K562 (cell line): ENCODE measurements around the gene GIPR. TPM values are rescaled to one million over a fixed set of nuclear protein-coding genes. Genes with fewer than 3 reads are reported as not detected.

Source experiments
- ARID3B ChIP-seq: fragments of 250-450 bp; sonication (Bioruptor Pico); IDR thresholded peaks from 2 replicates; pipeline ENCODE4 v1.4.0; 2020; ENCODE audit warnings: borderline replicate concordance
- DNMT1 ChIP-seq: fragments of 450-650 bp; IDR thresholded peaks from 2 replicates; pipeline ENCODE4 v1.6.1; 2016; ENCODE audit warnings: antibody characterized with exemption, mild to moderate bottlenecking
- ID3 ChIP-seq, 2 experiments: fragments of 250-450 bp in 1 of 2; fragments of 450-650 bp in 1 of 2; sonication (Bioruptor Pico) in 1 of 2; IDR thresholded peaks; 2 replicates each; pipeline versions ENCODE4 v1.6.1 to v1.8.0; 2016 to 2021; ENCODE audit warnings: mild to moderate bottlenecking in 2 of 2, moderate library complexity in 2 of 2, missing compliant biosample characterization in 1 of 2, missing genetic modification characterization in 1 of 2
- KLF13 ChIP-seq: fragments of 450-650 bp; IDR thresholded peaks from 2 replicates; pipeline ENCODE4 v1.6.1; 2016; ENCODE audit warnings: missing genetic modification characterization, low read depth, mild to moderate bottlenecking, missing compliant biosample characterization, moderate library complexity, borderline replicate concordance
- MECOM ChIP-seq: fragments of 250-450 bp; sonication (Bioruptor Pico); IDR thresholded peaks from 2 replicates; pipeline ENCODE4 v1.8.0; 2022; ENCODE audit warnings: inconsistent platforms
- NFXL1 ChIP-seq: fragments of 450-650 bp; formaldehyde crosslinking; IDR thresholded peaks from 2 replicates; pipeline ENCODE4 v1.4.0; 2021; ENCODE audit warnings: mild to moderate bottlenecking
- RBFOX2 ChIP-seq: fragments of 200-400 bp; formaldehyde crosslinking; IDR thresholded peaks from 2 replicates; pipeline ENCODE4 v1.6.1; 2017; ENCODE audit warnings: low read depth, mild to moderate bottlenecking, low read length, moderate library complexity
- TFAP4 ChIP-seq: sonication (generic); formaldehyde crosslinking; IDR thresholded peaks from 2 replicates; pipeline ENCODE4 v1.8.0; 2022; ENCODE audit warnings: missing genetic modification reagents, mild to moderate bottlenecking, moderate library complexity, borderline replicate concordance
- XRCC3 ChIP-seq: fragments of 450-650 bp; IDR thresholded peaks from 2 replicates; pipeline ENCODE4 v1.6.1; 2017; ENCODE audit warnings: mild to moderate bottlenecking, moderate library complexity
- ZBED1 ChIP-seq: IDR thresholded peaks from 2 replicates; pipeline ENCODE4 v1.6.1; 2014
- ZBTB7A ChIP-seq: IDR thresholded peaks from 2 replicates; pipeline ENCODE4 v1.6.1; 2011; ENCODE audit warnings: low read depth, mild to moderate bottlenecking, low read length, moderate library complexity, borderline replicate concordance; ENCODE audit not compliant: control insufficient read depth
- ZC3H11A ChIP-seq: IDR thresholded peaks from 2 replicates; pipeline ENCODE4 v1.6.1; 2012; ENCODE audit warnings: low read depth, low read length, improper control_type of control experiment
- ZFX ChIP-seq: sonication (generic); formaldehyde crosslinking; IDR thresholded peaks from 2 replicates; pipeline ENCODE4 v1.8.0; 2022; ENCODE audit warnings: mild to moderate bottlenecking, missing genetic modification reagents, moderate library complexity
- ZKSCAN1 ChIP-seq: fragments of 150-350 bp; IDR thresholded peaks from 2 replicates; pipeline ENCODE4 v1.6.1; 2016; ENCODE audit warnings: low read depth, low read length
- ZNF197 ChIP-seq: fragments of 200-800 bp; sonication (Bioruptor generic); IDR thresholded peaks from 2 replicates; pipeline ENCODE4 v1.6.1; 2016; ENCODE audit warnings: low read depth, missing genetic modification characterization, missing compliant biosample characterization
- ZNF318 ChIP-seq, 2 experiments: fragments of 450-650 bp; IDR thresholded peaks; 2 replicates each; pipeline ENCODE4 v1.6.1; 2016; ENCODE audit warnings: mild to moderate bottlenecking in 2 of 2, borderline replicate concordance in 1 of 2, low read depth in 1 of 2, moderate library complexity in 1 of 2
- polyA plus RNA-seq, 8 experiments: library from polyadenylated mRNA; depleted of rRNA in 4 of 8; stranded (reverse) in 5 of 8; unstranded in 3 of 8; fragments of >200 nt; fragmentation: Nextera tagmentation in 2 of 8; fragmentation: Illumina TruSeq in 1 of 8; extraction: Ambion mirVana in 2 of 8; extraction: Trizol in 1 of 8; gene quantifications; 2 replicates each; pipeline versions ENCODE4 v1.2.1 to v1.2.3, GENCODE V29; 2011 to 2014; ENCODE audit warnings: inconsistent platforms in 1 of 8, missing spikeins in 1 of 8
- total RNA-seq, 7 experiments: library from RNA; depleted of rRNA in 6 of 7; stranded (reverse); fragments of >200 nt in 6 of 7; fragmentation: Illumina TruSeq in 2 of 7; extraction: Trizol in 2 of 7; gene quantifications; 2 replicates each; pipeline versions ENCODE4 v1.2.1 to v1.2.3, GENCODE V29; 2011 to 2021; ENCODE audit warnings: low replicate concordance in 1 of 7

Gene GIPR
- total and polyA plus RNA-seq, 9 of the 15 experiments (the other 6 are each of a cell fraction or from before 2014, with no cell fraction given): 2.2 to 26.8 (median 12.7) TPM

- TF ChIP-seq ZNF318 (IDR thresholded peaks at IDR 0.05; ENCODE audit: borderline replicate concordance in 1 of 2, low read depth in 1 of 2) (no peak), ZC3H11A (no peak; the same call in 1 of the 2 replicates), DNMT1 (no peak), XRCC3 (no peak), ZNF197 (CRISPR knock-in tag) (no peak), ID3 (CRISPR knock-in tag; IDR thresholded peaks at IDR 0.05) (no peak), ID3 (tag; IDR thresholded peaks at IDR 0.05) (peak; percentile 59; the same call in 1 of the 2 replicates), ZFX (peak; percentile 52), ZKSCAN1 (0 out of 2 replicates have a peak, but pooled peaks have one; percentile 36), RBFOX2 (peak; percentile 66), NFXL1 (no peak), ARID3B (CRISPR knock-in tag) (no peak), TFAP4 (peak; percentile 70; the same call in 1 of the 2 replicates), ZBTB7A (peak; percentile 16; the same call in 1 of the 2 replicates), KLF13 (tag) (0 out of 2 replicates have a peak, but pooled peaks have one; percentile 24), ZBED1 (no peak), MECOM (CRISPR knock-in tag) (no peak)
These were observed 13.5 kb downstream of the GIPR start (continued) for GRCh38 chr19:45681391-45682015.
